Stimulated activated naive CD4-positive, alpha-beta T cell (primary cell): ENCODE results near the gene ARMS2.

ENCODE experiments used
- DNase-seq, 6 experiments: peaks; one replicate each; lab custom pipeline; 2025; lab: John Stamatoyannopoulos, UW

Gene ARMS2

GRCh38 chr10:122494173-122494820 is 39.8 kb downstream of the ARMS2 start:
- no peak for DNase-seq

GRCh38 chr10:122494833-122495232 is 40.4 kb downstream of the ARMS2 start:
- no peak for DNase-seq

- no peak for DNase-seq
Observed at GRCh38 chr10:122495406-122496340, 41.2 kb downstream of the ARMS2 start.

GRCh38 chr10:122497241-122497640 is 42.8 kb downstream of the ARMS2 start:
- no peak for DNase-seq

- DNase-seq = no peak
Observed at GRCh38 chr10:122498521-122498920, 44.1 kb downstream of the ARMS2 start.

GRCh38 chr10:122499012-122499411 is 44.6 kb downstream of the ARMS2 start:
- DNase-seq = no peak

GRCh38 chr10:122499491-122499941 is 45.1 kb downstream of the ARMS2 start:
- DNase-seq = no peak

GRCh38 chr10:122500194-122500593 is 45.7 kb downstream of the ARMS2 start:
- no peak for DNase-seq

- DNase-seq = no peak
Observed at GRCh38 chr10:122500726-122501125, 46.3 kb downstream of the ARMS2 start.

- no peak for DNase-seq
Observed at GRCh38 chr10:122503012-122503411, 48.6 kb downstream of the ARMS2 start.

GRCh38 chr10:122503886-122504609 is 49.6 kb downstream of the ARMS2 start:
- no peak for DNase-seq

- DNase-seq = no peak
Observed at GRCh38 chr10:122504610-122504950, 50.1 kb downstream of the ARMS2 start.

- no peak for DNase-seq
Observed at GRCh38 chr10:122505011-122505410, 50.6 kb downstream of the ARMS2 start.

GRCh38 chr10:122505885-122506645 is 51.6 kb downstream of the ARMS2 start:
- DNase-seq = no peak
